HG03097 (cell line): ENCODE results near the gene ZBTB44.

Experiments used
- ATAC-seq: cut with Tn5 transposase; IDR thresholded peaks from one replicate; pipeline ENCODE4 v1.9.1; 2021; ENCODE audit not compliant: unreplicated experiment, low FRiP score

Gene ZBTB44

DNA sequence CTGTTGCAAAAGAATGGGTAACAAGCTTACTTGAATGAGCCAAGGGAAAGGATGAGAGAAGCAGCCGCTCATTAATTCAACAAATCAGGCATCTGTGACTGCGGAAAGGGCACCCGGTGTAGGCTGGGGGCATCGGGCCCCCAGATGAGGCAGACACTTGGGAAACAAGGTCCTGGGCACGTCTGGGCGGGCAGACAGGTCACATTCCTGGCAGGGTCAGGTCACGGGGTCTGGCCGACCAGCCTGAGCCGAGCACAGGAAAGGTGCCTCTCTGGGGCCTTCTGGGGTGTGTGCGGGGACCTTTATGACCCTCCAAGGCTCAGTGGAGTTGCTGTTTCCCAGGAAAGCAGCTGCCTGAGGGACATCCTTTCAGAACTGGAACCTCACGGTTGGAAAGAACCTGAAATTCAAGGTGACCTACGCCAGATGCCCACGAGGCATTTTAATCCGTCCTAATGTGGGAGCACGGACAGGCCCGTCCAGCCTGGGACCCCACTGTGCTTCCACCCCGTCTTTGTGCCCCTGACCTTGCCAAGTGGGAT is 98.1 kb downstream of the ZBTB44 start:
- no peak for ATAC-seq

DNA sequence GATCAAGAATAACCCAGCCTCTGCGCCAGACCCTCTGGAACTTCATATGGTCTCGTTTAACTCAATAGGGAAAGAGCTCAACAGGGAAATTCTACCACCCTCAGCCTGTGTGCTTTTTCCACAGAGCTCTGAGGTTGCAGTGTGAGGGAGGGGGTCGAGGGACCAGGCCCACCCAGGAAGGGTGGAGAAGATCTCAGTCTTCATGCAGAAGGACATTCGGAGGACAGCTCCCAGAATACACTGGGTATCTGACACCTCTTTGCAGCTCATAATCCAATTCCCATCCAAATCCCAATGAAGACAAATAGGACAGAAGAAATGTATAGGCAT is 98.5 kb downstream of the ZBTB44 start:
- no peak for ATAC-seq

DNA sequence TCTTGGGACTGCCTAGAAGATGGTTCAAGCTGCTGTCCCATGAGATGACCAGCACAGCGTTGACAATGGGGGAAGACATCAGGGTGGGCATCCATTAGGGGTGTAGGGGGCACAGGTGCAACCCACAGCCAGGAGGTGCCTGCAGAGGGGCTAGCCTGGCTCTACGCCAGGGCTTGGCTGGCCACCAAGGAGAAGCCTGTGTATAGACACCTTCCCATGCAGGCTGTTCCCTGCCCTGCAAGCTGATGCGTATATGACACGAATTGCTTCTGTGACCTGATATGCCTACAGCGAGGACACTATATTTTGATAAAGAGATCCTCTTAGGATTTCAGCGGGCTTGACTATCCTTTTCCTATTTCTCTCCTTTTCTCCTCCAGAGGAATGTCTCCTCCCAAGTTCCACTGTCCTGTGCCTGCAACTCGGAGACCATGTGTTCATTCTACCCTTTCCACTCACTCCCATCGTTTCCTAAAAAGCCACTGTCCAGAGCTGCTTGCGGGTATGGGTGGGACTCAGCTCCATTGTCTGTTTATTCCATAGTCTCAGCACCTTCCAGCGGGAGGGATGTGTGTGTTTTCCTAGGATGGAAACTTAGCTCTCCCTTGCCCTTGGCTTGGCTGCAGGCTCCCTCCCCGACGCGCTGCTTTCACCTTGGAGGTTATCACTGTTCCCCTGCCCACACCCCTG is 99.0 kb downstream of the ZBTB44 start:
- no peak for ATAC-seq

DNA sequence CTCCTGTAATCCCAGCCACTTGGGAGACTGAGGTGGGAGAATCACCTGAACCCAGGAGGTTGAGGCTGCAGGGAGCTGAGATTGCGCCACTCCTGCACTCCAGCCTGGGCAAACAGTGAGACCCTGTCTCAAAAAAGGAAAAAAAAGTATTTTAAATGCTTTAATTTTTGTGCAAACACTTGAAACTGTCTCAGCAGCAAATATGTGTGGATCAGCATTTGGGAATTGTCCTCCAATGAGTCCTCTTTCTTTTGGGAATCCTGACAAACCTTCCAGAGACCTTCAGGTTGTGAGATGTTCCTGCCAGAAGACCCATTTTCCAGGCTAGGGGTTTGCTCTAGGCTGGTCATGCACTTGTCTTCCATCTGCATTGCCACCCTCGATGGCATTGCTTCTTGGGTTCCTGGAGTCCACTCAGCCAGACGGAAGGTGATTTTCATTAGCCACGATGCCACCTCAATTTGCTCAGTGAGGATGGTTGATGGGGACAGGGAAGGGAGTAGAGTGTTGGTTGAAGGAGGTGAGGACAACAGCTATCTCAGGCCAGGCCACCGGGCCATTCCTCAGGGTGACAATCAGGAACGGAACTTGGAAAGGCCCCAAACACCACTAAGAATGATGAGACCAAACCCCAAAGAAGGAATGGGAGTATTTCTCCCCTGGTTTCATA is 99.7 kb downstream of the ZBTB44 start:
- ATAC-seq, result no peak

DNA sequence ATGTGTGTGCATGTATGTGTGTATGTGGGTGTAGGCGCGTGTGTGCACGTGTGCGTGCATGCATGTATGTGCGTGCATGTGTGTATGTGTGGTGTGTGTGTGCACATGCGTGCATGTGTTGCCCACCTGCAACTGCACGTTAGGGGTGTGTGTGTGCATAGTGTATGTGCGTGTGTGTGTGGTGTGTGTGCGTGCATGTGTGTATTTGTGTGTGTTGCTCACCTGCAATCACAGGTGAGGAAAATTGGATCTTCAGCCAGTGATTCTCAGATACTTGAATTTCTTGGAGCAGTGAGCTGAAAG is 100.8 kb downstream of the ZBTB44 start:
- ATAC-seq, result no peak

DNA sequence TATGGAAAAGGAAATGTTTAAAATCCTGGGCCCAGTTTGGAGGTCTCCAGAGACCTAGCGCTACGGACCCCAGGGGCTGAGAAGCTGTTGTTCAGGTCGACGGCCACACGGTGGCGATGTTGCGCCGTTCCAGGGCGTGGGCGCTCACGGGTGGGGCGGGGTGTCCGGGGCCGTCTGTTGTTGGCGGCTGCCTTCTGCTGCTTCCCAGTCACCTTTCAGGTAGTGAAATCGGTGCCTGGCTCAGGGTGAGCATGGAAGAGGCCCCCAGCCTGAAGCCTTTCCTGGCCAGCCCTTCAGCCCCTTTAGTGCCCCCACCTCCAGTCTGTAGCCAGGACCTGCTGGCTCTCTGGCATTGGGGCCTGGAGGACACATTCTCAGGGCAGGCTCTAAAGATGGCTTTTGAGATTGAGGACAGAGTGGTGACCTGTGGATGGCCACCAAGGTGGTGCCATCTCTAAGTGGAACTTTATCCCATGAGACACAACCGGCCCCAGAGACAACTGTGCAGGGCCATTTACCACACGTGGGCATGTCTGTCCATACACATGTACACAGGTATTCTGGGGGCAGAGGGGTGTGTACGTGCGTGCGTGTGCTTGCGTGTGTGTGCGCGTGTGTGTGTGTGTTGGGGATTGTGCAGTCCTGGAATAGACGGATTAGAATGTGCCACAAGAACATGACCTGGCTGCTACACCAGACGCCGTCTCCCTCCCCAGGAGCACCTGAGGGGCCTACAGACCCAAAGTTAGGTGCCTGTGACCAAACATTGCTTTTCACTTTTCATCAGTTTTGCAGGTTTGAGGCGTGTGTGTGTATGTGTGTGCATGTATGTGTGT is 101.4 kb downstream of the ZBTB44 start:
- no peak for ATAC-seq

DNA sequence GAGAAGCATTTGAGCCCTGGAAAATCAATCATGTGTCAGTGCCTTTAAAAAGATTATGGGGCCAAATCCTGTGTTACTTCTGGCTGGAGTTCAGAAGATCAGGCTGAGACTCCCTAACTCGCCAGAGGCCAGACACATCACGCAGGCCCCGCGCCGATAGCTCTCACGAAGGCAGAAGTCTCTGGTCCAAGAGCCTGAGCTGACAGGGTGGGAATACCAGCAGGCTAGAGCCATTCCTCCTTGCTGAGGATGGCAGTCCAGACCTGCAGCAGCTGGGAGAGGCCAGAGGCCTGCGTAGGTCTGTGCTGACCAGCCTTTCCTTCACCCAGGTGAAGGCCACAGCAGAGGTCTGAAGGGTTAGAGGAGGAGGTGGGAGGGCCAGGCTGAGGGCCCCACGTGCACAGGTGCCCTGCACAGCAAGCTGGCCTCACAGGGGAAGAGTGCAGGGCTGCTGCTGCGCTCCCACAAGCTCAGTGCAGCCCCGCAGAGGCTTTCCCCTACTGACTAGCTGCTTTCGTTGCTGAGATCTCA is 102.2 kb downstream of the ZBTB44 start:
- ATAC-seq, result no peak

DNA sequence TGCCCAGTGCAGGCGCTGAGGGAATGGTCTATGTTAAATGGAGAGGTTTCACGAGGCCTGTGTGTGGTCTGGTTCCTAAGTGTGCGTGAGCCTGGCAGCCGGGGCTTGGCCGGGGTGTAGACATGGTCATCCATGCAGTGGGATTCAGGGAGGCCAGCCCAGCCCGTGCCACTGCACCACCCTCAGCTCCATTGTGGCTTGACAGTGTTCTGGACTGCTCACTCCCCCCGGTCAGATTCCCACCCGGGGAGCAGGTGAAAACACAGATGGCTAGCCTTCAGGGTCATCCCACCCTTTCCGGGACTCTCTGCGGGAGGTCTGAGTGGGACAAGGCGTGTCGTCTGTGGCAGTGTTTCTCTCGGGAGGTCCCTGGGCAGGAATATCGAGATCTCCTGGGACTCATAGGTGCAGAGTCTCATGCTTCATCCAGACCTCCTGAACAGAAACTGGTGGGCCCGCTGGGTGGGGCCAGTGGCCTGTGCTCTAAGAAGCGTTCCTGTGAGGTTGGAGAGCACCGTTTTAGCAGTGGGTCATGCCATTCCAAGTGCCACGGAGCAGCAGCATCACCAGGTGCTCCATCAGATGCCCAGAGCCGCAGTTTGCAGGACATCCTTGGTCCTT is 102.8 kb downstream of the ZBTB44 start:
- no peak for ATAC-seq

DNA sequence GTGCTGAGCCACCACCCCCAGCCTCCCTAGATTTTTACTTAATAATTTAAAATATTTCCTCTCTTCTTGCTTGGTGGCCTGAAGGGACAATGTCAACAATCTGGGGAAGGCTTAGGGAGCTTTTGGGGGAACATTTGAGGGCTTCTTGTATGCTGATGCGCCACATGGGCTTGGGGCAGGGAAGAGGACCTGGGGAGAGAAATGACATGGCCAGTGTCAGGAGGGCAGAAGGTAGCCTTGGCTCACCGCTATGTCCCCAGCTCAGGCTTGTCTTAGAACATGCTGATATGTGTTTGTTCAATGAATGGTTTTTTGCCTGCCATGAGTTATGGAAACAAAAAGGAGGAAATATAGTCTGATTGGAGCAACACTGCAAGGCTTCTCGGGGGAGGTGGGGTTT is 103.6 kb downstream of the ZBTB44 start:
- ATAC-seq, result no peak

DNA sequence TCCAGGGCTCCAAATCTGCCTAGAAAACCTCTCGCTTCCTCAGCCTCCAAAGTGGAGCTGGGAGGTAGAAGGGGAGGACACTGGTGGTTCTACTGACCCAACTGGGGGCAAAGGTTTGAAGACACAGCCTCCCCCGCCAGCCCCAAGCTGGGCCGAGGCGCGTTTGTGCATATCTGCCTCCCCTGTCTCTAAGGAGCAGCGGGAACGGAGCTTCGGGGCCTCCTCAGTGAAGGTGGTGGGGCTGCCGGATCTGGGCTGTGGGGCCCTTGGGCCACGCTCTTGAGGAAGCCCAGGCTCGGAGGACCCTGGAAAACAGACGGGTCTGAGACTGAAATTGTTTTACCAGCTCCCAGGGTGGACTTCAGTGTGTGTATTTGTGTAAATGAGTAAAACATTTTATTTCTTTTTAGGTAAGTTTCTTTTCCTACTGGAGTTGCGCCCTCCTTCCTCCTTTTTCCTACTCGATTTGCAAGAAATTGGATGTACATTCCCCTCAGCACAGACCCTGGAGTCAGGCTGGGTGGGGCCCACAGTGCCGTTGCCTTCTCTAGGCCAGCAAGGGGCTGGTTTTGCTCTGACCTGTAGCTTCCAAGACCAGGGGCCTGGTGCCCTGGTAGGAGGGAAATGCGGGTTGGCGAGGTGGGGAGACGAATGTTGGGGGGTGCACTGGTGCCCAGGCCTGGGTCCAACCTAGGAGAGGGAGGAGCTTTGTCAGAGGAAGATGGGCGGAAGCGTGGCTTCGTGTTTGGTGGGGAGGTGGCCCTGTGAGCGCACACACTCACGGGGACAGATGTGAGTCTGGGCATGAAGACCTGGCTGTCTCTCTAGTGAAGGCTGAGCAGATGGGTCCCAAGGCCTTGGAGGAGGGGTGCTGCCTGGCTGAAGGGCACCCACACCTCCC is 104.5 kb downstream of the ZBTB44 start:
- ATAC-seq, result no peak

DNA sequence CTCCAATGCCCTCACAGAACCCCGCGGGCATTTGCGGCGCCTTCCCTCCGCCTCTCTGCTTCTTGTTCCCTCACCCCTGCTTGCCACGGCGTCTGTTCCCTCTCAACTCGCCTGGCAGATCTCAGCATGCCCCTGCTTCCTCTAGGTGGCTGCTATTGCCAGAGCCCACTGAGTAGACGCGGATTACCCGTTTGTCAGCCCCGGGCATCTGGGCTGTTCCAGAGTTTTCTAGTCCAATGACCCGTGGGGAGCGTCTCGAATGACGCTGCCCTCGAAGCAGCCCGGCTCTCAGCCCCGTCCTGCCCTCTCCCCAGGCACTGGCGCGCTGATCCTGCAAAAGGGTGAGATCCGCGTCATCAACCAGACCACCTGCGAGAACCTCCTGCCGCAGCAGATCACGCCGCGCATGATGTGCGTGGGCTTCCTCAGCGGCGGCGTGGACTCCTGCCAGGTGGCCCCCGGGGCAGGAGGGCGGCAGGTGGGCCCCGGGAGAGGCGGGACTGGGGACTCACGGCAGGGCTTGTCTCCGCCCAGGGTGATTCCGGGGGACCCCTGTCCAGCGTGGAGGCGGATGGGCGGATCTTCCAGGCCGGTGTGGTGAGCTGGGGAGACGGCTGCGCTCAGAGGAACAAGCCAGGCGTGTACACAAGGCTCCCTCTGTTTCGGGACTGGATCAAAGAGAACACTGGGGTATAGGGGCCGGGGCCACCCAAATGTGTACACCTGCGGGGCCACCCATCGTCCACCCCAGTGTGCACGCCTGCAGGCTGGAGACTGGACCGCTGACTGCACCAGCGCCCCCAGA is 105.4 kb downstream of the ZBTB44 start:
- no peak for ATAC-seq

DNA sequence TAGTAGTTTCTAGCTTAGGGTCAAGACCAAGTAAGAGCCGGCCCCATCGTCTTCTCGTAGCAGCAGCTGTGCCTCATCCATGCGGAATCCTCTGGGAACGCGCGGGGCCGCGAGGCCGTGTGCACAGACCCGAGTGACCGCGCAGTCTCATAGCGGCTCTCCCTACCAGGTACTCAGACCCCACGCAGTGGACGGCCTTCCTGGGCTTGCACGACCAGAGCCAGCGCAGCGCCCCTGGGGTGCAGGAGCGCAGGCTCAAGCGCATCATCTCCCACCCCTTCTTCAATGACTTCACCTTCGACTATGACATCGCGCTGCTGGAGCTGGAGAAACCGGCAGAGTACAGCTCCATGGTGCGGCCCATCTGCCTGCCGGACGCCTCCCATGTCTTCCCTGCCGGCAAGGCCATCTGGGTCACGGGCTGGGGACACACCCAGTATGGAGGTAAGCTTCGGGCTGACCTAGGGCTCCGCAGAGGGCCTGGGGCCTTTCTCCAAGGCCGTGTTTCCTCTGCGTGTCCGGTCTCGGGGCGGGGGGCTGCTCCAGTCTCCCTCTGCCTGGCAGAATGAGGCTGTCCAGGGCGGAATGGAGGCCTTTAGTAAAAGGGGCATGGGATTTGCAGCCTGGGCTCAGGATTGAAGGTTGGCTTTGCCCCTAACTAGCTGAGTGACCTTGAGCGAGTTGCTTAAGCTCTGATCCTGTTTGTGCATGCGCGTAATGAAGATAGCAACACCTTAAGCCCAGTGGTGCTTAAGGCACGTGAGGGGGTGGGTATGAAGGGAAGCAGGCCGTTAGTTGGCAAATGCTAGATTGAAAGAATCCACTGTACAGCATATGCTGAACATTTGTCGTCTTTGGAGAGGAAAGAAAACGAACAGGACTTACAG is 106.2 kb downstream of the ZBTB44 start:
- no peak for ATAC-seq

DNA sequence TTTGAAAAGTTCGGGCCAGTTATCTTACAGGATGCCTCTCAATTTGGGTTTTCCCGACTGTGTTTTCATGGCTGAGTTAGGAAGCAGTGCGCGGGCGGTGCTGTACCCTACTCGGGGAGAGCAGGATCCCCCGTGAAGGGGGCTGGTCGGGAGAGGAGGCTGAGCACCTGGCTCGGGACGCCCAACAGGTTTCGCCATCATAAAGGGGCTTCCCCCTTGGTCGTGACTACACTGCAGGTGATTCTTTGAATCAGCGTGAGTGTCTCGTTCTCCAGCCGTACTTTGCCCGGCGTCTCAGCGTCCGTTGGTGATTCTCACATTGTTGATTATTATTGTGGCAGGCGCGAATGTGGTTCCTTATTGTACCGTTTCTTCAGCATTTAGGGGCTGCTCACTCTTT is 108.6 kb downstream of the ZBTB44 start:
- no peak for ATAC-seq

DNA sequence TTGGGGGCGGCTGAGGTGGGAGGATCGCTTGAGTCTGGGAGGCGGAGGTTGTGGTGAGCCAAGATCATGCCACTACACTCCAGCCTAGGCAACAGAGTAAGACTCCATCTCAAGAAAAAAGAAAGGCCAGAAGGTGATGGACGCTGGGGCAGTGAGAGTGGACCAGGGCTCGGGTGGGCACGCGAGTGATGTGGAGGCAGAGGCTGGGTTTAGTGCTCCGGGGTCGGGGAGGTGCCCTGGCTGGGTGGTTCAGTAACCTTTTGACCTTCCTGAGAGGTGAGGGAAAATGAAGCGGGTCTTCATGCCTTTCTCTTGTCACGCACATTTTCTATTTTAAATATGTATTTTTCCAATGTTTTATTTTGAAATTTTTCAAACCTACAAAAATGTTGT is 110.0 kb downstream of the ZBTB44 start:
- no peak for ATAC-seq

DNA sequence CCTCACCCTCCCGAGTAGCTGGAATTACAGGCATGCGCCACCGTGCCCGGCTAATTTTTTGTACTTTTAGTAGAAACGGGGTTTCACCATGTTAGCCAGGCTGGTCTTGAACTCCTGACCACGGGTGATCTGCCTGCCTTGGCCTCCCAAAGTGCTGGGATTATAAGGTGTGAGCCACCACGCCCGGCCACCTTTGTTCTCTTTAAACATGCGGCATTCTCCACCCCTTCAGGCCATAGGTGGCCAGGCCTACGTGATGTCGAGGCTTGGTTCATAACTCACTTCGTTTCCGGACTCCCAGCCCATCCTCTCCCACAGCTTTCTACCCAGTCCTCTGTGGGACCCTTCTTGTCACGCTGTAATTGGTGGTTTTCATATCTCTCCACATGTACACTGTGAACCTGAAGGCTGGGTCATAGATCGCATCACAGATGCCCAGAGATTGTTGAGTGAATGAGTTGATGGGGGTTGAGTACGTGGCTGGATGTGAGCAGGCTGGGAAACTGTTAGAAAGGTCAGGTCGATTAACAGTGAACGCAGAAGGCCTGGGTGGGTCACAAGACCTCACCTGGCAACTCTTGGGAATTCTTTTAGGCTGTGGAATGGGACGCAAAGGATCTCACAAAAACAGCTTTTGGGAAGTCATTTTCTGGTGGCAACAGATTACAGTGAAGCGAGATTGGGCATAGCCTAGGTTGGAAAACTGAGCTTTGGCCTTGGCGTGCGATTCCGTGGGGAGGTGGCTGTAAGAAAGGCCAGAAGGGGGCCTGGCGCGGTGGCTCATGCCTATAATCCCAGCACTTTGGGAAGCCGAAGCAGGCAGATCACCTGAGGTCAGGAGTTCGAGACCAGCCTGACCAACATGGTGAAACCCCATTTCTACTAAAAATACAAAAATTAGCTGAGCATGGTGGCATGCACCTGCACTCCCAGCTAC is 110.7 kb downstream of the ZBTB44 start:
- no peak for ATAC-seq

DNA sequence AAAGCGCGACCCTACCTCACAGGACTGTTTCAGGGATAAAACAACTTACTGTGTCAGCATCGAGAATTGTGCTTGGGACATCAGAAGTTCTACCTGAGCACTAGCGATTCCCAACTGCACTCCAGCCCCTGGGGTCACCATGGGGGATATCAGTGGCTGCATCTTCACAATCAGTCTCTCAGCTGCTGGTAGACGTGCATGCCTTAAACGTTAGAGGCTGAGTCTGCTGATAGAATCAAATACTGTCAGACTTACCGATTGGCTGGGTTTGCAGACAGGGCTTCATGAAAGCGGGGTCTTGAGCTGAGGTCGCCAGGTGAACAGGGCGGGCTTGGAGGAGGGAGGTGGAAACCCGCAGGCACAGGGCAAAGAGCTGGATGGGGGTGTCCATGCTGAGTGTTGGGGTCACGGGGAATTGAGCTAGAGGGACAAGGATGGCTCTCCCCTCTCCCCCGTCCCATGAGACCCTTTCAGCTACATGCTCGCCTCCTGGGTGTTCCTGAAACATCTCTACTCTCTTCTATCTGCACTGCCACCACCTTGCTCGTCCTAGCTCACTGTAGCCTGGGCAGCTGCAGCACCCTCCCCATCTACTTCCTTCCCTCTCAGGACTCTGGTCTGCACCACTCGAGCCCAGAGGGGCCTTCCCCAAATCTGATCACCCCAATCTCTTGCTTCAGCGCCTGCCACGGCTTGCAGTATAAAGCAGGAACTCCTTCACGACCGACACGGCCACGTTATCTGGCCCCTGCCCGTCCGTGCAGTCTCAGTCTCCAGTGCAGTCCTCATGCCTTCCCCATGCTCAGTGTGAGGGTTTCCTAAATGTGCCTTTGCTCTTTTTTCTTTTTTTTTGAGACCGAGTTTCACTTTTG is 111.7 kb downstream of the ZBTB44 start:
- ATAC-seq, result no peak
